Mucosa of rectum (tissue), 2 donors: ENCODE results near the gene KLF13.

Experiments
- H3K27ac ChIP-seq, 2 donors: one replicate each; pipeline ENCODE4 v1.7.0; 2013; ENCODE audit warnings: inconsistent platforms in 2 of 2, low read depth in 2 of 2, low read length in 2 of 2
- H3K27me3 ChIP-seq, 2 donors: one replicate each; pipeline ENCODE4 v1.7.0; 2013; ENCODE audit warnings: low read length in 2 of 2; ENCODE audit not compliant: control insufficient read depth in 2 of 2, insufficient read depth in 2 of 2
- H3K36me3 ChIP-seq, 2 donors: one replicate each; pipeline ENCODE4 v1.7.0; 2013; ENCODE audit warnings: low read length in 2 of 2; ENCODE audit not compliant: control insufficient read depth in 2 of 2, insufficient read depth in 2 of 2
- H3K4me1 ChIP-seq, 2 donors: one replicate each; pipeline ENCODE4 v1.7.0; 2013; ENCODE audit warnings: low read length in 2 of 2, mild to moderate bottlenecking in 1 of 2; ENCODE audit not compliant: control insufficient read depth in 2 of 2, insufficient read depth in 2 of 2
- H3K4me3 ChIP-seq, 2 donors: one replicate each; pipeline ENCODE4 v1.7.0; 2013; ENCODE audit warnings: low read length in 2 of 2
- H3K9ac ChIP-seq, 2 donors: one replicate each; pipeline ENCODE4 v1.7.0; 2013; ENCODE audit warnings: low read length in 2 of 2, low read depth in 1 of 2, mild to moderate bottlenecking in 1 of 2
- H3K9me3 ChIP-seq, 2 donors: one replicate each; pipeline ENCODE4 v1.7.0; 2013; ENCODE audit warnings: low read length in 2 of 2; ENCODE audit not compliant: control insufficient read depth in 2 of 2
- donor health status: healthy.
- donor health status: Normal muscosa, but diverticular disease.

Gene KLF13

DNA sequence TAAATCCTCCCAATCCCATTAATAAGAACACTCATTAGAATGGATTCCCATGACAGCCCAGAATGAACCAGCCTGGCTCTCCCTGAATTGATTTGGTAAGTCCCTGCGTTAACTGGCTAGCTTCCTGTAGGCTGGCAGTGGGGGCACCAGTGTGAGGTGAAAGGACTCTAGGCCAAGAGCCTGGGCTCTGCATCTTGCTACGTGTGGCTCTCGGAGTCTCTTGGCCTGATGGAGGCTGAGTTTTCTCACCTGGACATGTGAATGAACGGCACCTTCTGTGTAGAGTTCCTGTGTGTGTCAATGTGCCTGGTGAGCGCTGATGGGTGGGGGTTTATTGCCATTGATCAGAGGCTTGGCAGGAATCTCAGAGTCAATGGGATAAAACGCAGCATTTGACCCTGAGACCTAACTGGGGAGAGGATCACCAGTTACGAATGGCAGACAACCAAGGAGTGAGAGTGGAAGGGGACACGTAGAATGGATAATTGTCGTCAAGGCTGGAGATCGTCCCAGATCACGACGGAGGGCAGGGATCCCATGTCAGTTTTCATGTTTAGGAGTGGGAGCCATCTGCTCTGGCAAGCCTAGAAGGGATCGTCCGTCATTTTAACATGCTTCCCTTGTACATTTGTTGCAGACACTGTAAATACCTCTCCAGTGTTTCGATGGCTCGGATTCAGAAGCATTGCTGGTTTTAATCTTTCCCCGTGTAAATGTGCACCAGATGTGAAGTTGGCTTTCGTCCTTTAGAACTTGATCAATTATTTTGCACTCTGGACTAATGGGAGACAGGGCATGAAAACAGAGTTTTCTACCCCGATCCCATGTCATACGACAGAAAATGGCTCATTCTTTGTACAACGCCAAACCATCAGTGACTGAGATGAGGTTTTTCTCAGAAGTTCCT is 9.0 kb upstream of the KLF13 start:
- H3K9me3 ChIP-seq = no peaks in the 10 kb centered on the region
- no peak overlapping the region for H3K27ac ChIP-seq
- no peaks in the 10 kb centered on the region for H3K27me3 ChIP-seq
- H3K4me3 ChIP-seq = no peak overlapping the region
- no peaks in the 10 kb centered on the region for H3K4me1 ChIP-seq
- H3K9ac ChIP-seq = no peak overlapping the region
- no peaks in the 10 kb centered on the region for H3K36me3 ChIP-seq

GRCh38 chr15:31318429-31318828 is 8.2 kb upstream of the KLF13 start:
- H3K27me3 ChIP-seq = no peaks in the 10 kb centered on the region
- H3K9me3 ChIP-seq = no peaks in the 10 kb centered on the region
- no peak overlapping the region for H3K4me3 ChIP-seq
- no peak overlapping the region for H3K9ac ChIP-seq
- no peak overlapping the region for H3K27ac ChIP-seq
- H3K36me3 ChIP-seq = no peaks in the 10 kb centered on the region
- H3K4me1 ChIP-seq = no peaks in the 10 kb centered on the region

GRCh38 chr15:31320022-31320421 is 6.6 kb upstream of the KLF13 start:
- Histone ChIP-seq H3K27ac (no peak overlapping the region), H3K27me3 (no peaks in the 10 kb centered on the region)

DNA sequence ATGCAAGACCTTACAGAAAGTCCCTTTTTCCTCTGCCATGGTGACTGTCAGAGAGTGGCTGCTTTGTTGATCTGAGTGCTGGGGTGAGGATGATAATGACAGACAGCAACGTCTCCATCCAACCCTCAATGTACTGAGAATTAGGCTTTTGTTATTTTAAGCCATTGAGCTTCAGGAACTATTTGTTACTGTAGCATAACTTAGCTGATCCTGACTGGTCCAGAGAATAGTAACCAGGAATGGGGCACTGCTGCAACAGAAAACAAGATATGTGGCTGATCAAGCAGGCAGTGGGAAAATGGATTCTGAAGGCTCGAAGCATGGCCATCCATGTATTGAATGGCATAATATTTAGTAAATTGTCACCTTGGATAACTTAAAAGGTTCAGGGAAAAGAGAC is 5.2 kb upstream of the KLF13 start:
- Histone ChIP-seq H3K36me3 (no peaks in the 10 kb centered on the region), H3K27me3 (no peaks in the 10 kb centered on the region), H3K27ac (no peak overlapping the region), H3K9ac (no peak overlapping the region), H3K9me3 (no peaks in the 10 kb centered on the region), H3K4me3 (no peak overlapping the region), H3K4me1 (peaks cover 10 to 12% of the 10 kb centered on the region in 2 donors)

More at GRCh38 chr15:31320022-31320421, 6.6 kb upstream of the KLF13 start:
- no peak overlapping the region for H3K4me3 ChIP-seq
- no peaks in the 10 kb centered on the region for H3K36me3 ChIP-seq
- H3K9ac ChIP-seq = no peak overlapping the region
- peaks cover 5 to 7% of the 10 kb centered on the region in 2 donors for H3K4me1 ChIP-seq
- H3K9me3 ChIP-seq = no peaks in the 10 kb centered on the region

DNA sequence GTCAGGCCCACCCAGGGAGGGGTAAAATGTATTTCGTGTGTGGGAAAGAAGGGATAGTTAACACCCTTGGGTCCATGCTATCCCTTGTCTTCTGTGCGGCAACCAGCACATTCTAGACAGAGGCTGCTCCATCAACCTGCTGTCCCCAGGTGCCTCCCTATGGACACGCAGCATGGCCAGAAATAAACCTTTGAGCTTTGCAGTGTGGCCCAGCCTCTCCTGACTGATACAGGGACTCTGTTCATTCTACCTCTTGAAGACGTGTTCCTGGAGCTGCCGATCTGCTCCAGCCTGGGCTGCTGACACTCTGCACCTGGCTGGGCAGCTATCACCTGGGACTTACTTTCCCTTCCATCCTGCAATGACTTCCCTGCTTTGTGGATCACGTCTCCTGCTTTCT is 4.1 kb upstream of the KLF13 start:
- Histone ChIP-seq H3K4me3 (no peak overlapping the region), H3K27ac (no peak overlapping the region), H3K4me1 (peaks cover 10 to 12% of the 10 kb centered on the region in 2 donors), H3K36me3 (no peaks in the 10 kb centered on the region), H3K9me3 (no peaks in the 10 kb centered on the region), H3K27me3 (no peaks in the 10 kb centered on the region), H3K9ac (no peak overlapping the region)

DNA sequence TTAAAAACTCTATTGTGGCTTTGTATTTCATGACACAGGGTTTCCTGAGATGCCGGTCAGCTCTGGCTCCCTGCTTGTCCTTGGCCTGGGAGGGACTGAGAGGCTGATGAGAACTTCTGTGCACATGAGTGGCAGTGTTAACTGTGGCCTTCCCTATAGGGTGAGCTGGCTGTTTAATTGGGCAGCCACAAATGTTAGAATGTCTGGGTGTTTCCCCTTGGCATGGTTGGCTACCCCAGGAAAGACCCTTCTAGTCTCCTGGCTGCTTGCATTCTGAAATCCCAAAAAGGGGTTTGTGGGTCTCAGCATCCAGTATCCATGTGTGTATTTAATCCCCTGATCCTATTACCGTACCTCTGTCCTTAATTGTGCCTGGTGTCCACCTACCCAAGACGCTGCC is 3.0 kb upstream of the KLF13 start:
- no peaks in the 10 kb centered on the region for H3K36me3 ChIP-seq
- H3K9ac ChIP-seq = no peak overlapping the region
- H3K4me1 ChIP-seq = peaks cover 10 to 12% of the 10 kb centered on the region in 2 donors
- no peaks in the 10 kb centered on the region for H3K9me3 ChIP-seq
- H3K4me3 ChIP-seq = no peak overlapping the region
- H3K27me3 ChIP-seq = no peaks in the 10 kb centered on the region
- peak overlapping the region in 1 of 2 donors; percentile 100 for H3K27ac ChIP-seq

DNA sequence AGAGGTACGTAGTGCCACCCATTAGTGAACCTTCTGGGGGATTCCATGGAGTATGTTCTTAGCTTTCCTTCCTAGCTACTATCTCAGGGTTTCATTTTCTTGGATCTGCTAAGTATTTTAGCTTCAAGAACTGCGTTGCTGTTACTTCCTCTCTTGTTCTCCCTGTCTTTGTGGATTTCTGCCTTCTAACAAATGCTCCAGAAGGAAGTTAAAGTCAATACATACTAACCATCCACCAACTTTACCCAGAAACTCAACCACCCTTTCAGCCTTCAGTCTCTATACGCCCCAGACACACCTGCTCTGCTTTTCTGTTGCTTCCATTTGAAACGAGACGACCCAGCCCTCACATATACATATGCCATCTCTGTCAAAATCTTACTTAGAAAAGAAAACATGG is 2.4 kb upstream of the KLF13 start:
- Histone ChIP-seq H3K9me3 (no peaks in the 10 kb centered on the region), H3K4me1 (peaks cover 14 to 16% of the 10 kb centered on the region in 2 donors), H3K9ac (peak overlapping the region in 1 of 2 donors; percentile 98), H3K27ac (peak overlapping the region; percentile 100), H3K4me3 (peak overlapping the region in 1 of 2 donors; percentile 10), H3K27me3 (no peaks in the 10 kb centered on the region), H3K36me3 (no peaks in the 10 kb centered on the region)

GRCh38 chr15:31324806-31325594 is 1.6 kb upstream of the KLF13 start:
- H3K36me3 ChIP-seq = no peaks in the 10 kb centered on the region
- H3K4me1 ChIP-seq = peaks cover 21 to 23% of the 10 kb centered on the region in 2 donors
- no peaks in the 10 kb centered on the region for H3K27me3 ChIP-seq
- H3K9ac ChIP-seq = peak overlapping the region; percentile 94 to 98
- no peaks in the 10 kb centered on the region for H3K9me3 ChIP-seq
- H3K27ac ChIP-seq = peak overlapping the region; percentile 100
- peak overlapping the region; percentile 77 to 79 for H3K4me3 ChIP-seq

- H3K36me3 ChIP-seq = no peaks in the 10 kb centered on the region
- H3K4me1 ChIP-seq = peaks cover 26 to 29% of the 10 kb centered on the region in 2 donors
- no peaks in the 10 kb centered on the region for H3K27me3 ChIP-seq
- H3K27ac ChIP-seq = peak overlapping the region; percentile 100
- no peaks in the 10 kb centered on the region for H3K9me3 ChIP-seq
- peak overlapping the region; percentile 94 to 98 for H3K9ac ChIP-seq
- H3K4me3 ChIP-seq = peak overlapping the region; percentile 77 to 79
These were observed 960 bp upstream of the KLF13 start for GRCh38 chr15:31325595-31326155.
